Measurements from ENCODE around the gene SMIM44.

Gene SMIM44

GRCh38 chr19:3528080-3528479, 44.8 kb upstream of the SMIM44 start:
- Histone ChIP-seq H2AFZ (ENCODE audit: low read depth, low read length, severe bottlenecking) (no peak overlapping the region), H3K4me2 (ENCODE audit: low read depth, low read length, poor library complexity, severe bottlenecking) (no peak overlapping the region), H3K4me3 (ENCODE audit: insufficient read depth, low read length, poor library complexity, severe bottlenecking) (no peak overlapping the region), H4K20me1 (ENCODE audit: low read depth, low read length) (no peaks in the 10 kb centered on the region), H3K9me3 (ENCODE audit: insufficient read depth, low read length) (no peaks in the 10 kb centered on the region), H3K27me3 (ENCODE audit: low read length) (no peaks in the 10 kb centered on the region), H3F3A (ENCODE audit: insufficient read depth) (no peaks in the 10 kb centered on the region), H3K27ac (ENCODE audit: low read depth, low read length) (no peak overlapping the region), H3K9ac (ENCODE audit: low read length) (no peak overlapping the region), H3K79me2 (ENCODE audit: insufficient read depth, low read length) (no peaks in the 10 kb centered on the region), H3K9me2 (replicated peaks; ENCODE audit: insufficient read depth, low read length) (no peaks in the 10 kb centered on the region), H3K36me3 (ENCODE audit: low read length) (no peaks in the 10 kb centered on the region)
- TF ChIP-seq EZH2phosphoT487 (conservative IDR thresholded peaks at IDR 0.05; ENCODE audit: low read length) (no peak), CTCF (IDR thresholded peaks at IDR 0.05; ENCODE audit: insufficient read depth, low read length, poor library complexity, severe bottlenecking) (no peak)

- H3F3A ChIP-seq (ENCODE audit: insufficient read depth): no peaks in the 10 kb centered on the region
- H3K9me3 ChIP-seq (ENCODE audit: insufficient read depth, low read length): no peaks in the 10 kb centered on the region
- no peaks in the 10 kb centered on the region for H3K9me2 ChIP-seq (replicated peaks; ENCODE audit: insufficient read depth, low read length)
- TF ChIP-seq EZH2phosphoT487 (conservative IDR thresholded peaks at IDR 0.05; ENCODE audit: low read length): no peak
- no peak for TF ChIP-seq CTCF (IDR thresholded peaks at IDR 0.05; ENCODE audit: insufficient read depth, low read length, poor library complexity, severe bottlenecking)
- no peak overlapping the region for H3K27ac ChIP-seq (ENCODE audit: low read depth, low read length)
- 0 out of 2 replicates have a peak, but pooled peaks cover 2% of the 10 kb centered on the region for H3K79me2 ChIP-seq (ENCODE audit: insufficient read depth, low read length)
- no peaks in the 10 kb centered on the region for H3K27me3 ChIP-seq (ENCODE audit: low read length)
- H3K9ac ChIP-seq (ENCODE audit: low read length): no peak overlapping the region
- no peaks in the 10 kb centered on the region for H4K20me1 ChIP-seq (ENCODE audit: low read depth, low read length)
- H3K36me3 ChIP-seq (ENCODE audit: low read length): no peaks in the 10 kb centered on the region
- H3K4me2 ChIP-seq (ENCODE audit: low read depth, low read length, poor library complexity, severe bottlenecking): no peak overlapping the region
- H2AFZ ChIP-seq (ENCODE audit: low read depth, low read length, severe bottlenecking): no peak overlapping the region
- H3K4me3 ChIP-seq (ENCODE audit: insufficient read depth, low read length, poor library complexity, severe bottlenecking): no peak overlapping the region
These were observed 44.1 kb upstream of the SMIM44 start for GRCh38 chr19:3527238-3527910.

- TF ChIP-seq EZH2phosphoT487 (conservative IDR thresholded peaks at IDR 0.05; ENCODE audit: low read length) (no peak), CTCF (IDR thresholded peaks at IDR 0.05; ENCODE audit: insufficient read depth, low read length, poor library complexity, severe bottlenecking) (peak; percentile 29)
- Histone ChIP-seq H3K79me2 (ENCODE audit: insufficient read depth, low read length) (0 out of 2 replicates have a peak, but pooled peaks cover 6% of the 10 kb centered on the region), H2AFZ (ENCODE audit: low read depth, low read length, severe bottlenecking) (no peak overlapping the region), H3K9ac (ENCODE audit: low read length) (no peak overlapping the region), H3K27ac (ENCODE audit: low read depth, low read length) (no peak overlapping the region), H3F3A (ENCODE audit: insufficient read depth) (no peaks in the 10 kb centered on the region), H3K4me2 (ENCODE audit: low read depth, low read length, poor library complexity, severe bottlenecking) (no peak overlapping the region), H3K9me3 (ENCODE audit: insufficient read depth, low read length) (no peaks in the 10 kb centered on the region), H3K27me3 (ENCODE audit: low read length) (no peaks in the 10 kb centered on the region), H3K9me2 (replicated peaks; ENCODE audit: insufficient read depth, low read length) (no peaks in the 10 kb centered on the region), H4K20me1 (ENCODE audit: low read depth, low read length) (no peaks in the 10 kb centered on the region), H3K4me3 (ENCODE audit: insufficient read depth, low read length, poor library complexity, severe bottlenecking) (no peak overlapping the region), H3K36me3 (ENCODE audit: low read length) (no peaks in the 10 kb centered on the region)
These were observed 43.4 kb upstream of the SMIM44 start for GRCh38 chr19:3526507-3527237.
